DOHH2 (cell line): ENCODE results near the gene LRRC25.

ENCODE experiments used
- CTCF ChIP-seq: fragments of 200-600 bp; sonication (generic); IDR thresholded peaks from one replicate; pipeline ENCODE4 v1.5.1; 2014; ENCODE audit warnings: antibody characterized with exemption, mild to moderate bottlenecking, low read depth, low read length; ENCODE audit not compliant: poor library complexity, severe bottlenecking
- EZH2phosphoT487 ChIP-seq: fragments of 200-600 bp; sonication (generic); IDR thresholded peaks from 2 replicates; pipeline ENCODE4 v1.6.1; 2017; ENCODE audit warnings: borderline replicate concordance, mild to moderate bottlenecking, antibody characterized with exemption, low read length, moderate library complexity, mixed read lengths

- TF ChIP-seq CTCF (no peak), EZH2phosphoT487 (no peak)
These were observed 37.9 kb upstream of the LRRC25 start for GRCh38 chr19:18435178-18435841.
